Activated gamma-delta T cell treated with anti-CD3 and anti-CD28 coated beads, Interleukin-2, amount 50 U/mL, for 16 hours (primary cell): ENCODE results near the gene MGMT.

ENCODE experiments used
- DNase-seq: peaks from one replicate; pipeline ENCODE4 v3.0.0-alpha.2; 2020; ENCODE audit warnings: low read depth

Gene MGMT

GRCh38 chr10:129624526-129624925 lies 157.5 kb downstream of the MGMT start:
- no peak for DNase-seq

GRCh38 chr10:129626309-129626708 lies 159.3 kb downstream of the MGMT start:
- DNase-seq: no peak

- no peak for DNase-seq
Measured at GRCh38 chr10:129626796-129627435, 159.9 kb downstream of the MGMT start.

DNA sequence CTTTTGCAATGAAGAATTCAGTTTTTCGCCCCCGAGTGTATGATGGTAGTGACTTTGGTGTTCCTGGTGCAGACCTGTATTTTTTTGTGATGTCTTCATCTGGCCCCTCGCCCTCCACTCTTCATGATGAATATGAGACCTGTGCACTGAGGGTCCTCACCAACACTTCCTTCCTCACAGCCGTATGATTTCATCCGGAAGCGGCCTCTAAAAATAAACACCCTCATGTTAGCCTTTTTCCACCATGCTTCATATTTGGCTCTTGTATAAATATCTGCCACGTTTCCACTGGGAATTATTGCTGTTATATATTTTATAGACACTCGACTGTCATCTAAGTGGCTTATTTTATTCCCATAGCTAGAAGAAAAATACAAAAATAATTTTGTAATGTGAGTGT lies 160.4 kb downstream of the MGMT start:
- no peak for DNase-seq

DNA sequence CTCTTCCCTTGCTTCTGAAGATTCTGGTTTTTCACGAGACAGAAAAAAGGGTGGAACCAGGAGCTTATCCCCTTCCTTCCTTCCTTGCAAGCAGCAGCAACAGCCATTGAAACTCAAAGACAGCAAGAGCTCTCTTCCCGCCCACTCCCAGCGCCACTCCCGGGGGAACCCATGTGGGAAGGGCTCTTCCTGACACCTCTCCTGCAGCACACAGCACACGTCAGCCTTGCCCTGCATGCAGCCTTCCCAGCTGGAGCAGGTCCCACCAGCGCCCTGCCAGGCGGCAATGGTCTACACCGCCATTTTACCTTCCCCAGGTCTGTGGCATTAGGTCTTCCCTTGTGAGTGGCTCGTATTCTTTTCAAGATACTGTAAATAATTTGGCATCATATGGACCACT lies 161.8 kb downstream of the MGMT start:
- DNase-seq: no peak

GRCh38 chr10:129629911-129630310 lies 162.9 kb downstream of the MGMT start:
- DNase-seq: no peak

GRCh38 chr10:129631006-129631405 lies 164.0 kb downstream of the MGMT start:
- no peak for DNase-seq

DNA sequence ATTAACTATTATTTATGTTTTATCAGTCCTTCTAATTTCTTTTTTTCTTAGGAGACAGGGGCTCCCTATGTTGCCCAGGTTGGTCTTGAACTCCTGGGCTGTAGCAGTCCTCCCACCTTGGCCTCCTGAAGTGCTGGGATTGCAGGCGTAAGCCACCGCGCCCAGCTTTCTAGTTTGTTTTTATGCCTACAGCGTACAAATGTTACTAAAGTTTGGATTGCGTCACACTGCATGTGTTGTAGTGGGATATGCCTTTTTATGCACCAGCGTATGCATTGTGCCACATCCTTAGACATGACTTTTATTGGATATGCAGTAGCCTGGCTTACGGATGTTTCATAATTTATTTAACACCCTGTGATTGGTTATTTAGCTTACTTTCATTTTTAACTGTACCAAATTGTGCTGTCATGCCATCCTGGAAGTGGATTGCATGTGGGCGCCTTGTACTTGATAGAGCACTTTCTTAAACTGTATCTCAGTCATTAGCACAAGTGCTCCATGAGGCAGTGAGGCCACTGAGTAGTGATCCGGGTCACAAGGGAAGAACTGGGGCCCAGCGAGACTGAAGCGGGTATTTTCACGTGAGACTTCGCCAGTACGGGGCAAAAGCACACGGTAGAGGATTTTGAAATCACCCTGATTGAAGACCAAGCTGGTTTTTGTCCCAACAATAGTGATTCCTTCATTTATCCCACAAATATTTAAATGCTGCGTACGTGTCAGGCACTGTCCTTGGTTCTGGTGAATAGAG lies 165.0 kb downstream of the MGMT start:
- no peak for DNase-seq

- no peak for DNase-seq
Measured at GRCh38 chr10:129637010-129637409, 170.0 kb downstream of the MGMT start.

DNA sequence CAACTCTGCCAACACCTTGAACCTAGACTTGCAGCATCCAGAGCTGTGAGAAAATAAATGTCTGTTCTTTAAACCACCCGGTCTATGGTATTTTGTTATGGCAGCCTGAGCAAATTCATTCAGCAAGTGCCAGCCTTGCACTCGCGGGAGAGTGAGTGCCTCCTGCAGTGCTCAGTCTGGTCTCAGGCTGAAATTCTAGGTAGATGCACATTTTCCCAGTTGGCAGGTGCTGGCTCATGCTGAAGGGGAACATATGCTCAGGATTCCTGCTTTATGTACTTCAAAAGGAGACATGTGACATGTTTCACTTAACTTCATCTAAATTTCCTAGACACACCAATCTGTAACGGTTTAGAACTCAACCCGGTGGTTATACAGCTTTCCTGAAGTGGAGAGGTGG lies 170.8 kb downstream of the MGMT start:
- no peak for DNase-seq

DNA sequence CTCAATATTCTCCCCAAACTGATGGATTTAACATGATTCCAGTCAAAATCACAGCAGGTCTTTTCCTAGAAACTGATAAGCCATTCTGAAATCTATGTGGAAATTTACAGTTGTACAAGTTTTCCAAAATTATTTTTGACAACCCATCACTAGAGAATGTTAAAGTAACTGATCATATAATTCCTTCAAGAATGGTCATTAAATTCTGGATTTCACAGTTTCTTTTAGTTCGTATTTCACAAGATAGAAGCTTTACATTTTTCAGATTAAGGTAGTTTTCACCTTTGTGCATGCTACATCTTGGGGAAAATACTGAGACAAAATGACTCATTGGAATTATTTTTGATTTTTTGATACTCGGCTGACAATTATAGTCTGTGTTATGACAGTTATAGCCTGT lies 174.3 kb downstream of the MGMT start:
- no peak for DNase-seq

- no peak for DNase-seq
Measured at GRCh38 chr10:129641982-129642381, 174.9 kb downstream of the MGMT start.

DNA sequence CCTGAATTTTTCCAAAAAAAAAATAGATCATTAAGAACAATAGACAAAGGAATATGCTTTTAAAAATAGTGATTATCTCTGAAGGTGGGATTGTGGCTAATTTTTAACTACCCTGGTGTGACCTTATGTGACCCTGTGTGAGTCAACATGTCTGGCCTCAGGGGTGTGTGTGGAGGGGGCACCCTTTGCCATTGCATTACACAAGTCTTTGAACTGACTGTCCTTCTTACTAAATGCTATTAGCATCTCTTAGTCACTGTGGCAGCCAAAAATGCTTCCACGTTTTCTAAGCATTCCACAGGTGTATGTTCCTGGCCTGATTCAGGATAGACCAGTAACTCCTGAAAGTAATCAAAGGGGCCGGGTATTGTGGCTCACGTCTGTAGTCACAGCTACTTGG lies 175.4 kb downstream of the MGMT start:
- DNase-seq: no peak

- no peak for DNase-seq
Measured at GRCh38 chr10:129643266-129643665, 176.2 kb downstream of the MGMT start.

- no peak for DNase-seq
Measured at GRCh38 chr10:129645487-129645886, 178.4 kb downstream of the MGMT start.

DNA sequence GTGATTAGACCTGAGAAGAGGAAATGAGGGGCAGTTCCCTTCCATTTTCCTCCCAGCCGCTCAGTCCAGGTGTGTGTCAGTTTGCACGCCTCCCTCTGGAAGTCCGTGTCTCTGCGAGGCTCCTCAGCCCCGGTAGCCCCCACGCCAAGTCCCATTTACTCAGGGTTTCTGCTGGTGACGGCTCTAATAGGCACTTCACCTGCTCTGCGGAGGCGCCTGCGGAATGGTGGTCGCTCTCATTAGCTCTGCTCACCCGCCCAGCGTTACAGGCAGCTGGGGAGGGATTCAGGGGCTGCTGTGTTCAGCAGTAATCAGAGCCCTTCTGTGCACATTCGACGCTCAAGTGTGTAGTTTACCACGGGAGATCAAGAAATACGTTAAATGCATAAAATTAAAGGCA lies 179.9 kb downstream of the MGMT start:
- no peak for DNase-seq

- DNase-seq: no peak
Measured at GRCh38 chr10:129647590-129647989, 180.5 kb downstream of the MGMT start.

GRCh38 chr10:129648856-129649255 lies 181.8 kb downstream of the MGMT start:
- DNase-seq: no peak

DNA sequence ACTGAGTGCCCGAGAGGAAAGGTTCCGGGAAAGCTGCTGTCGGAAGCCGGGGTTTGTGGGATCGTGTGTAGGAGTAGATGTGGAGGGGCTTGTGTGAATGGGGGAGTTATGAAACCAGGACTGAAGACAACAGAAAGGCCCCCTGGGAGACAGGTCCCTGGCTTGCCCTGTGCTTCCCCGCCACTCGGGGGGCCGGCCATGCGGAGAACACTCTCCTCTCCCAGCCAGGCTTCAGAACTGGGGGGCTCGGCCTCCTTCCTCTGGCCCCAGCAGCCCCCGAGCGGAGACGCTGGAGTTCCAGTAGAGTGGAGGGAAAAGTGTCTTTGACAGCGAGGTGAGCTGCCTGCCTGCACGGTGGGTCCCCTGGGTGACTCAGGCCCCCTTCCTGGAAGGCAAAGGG lies 185.0 kb downstream of the MGMT start:
- no peak for DNase-seq

DNA sequence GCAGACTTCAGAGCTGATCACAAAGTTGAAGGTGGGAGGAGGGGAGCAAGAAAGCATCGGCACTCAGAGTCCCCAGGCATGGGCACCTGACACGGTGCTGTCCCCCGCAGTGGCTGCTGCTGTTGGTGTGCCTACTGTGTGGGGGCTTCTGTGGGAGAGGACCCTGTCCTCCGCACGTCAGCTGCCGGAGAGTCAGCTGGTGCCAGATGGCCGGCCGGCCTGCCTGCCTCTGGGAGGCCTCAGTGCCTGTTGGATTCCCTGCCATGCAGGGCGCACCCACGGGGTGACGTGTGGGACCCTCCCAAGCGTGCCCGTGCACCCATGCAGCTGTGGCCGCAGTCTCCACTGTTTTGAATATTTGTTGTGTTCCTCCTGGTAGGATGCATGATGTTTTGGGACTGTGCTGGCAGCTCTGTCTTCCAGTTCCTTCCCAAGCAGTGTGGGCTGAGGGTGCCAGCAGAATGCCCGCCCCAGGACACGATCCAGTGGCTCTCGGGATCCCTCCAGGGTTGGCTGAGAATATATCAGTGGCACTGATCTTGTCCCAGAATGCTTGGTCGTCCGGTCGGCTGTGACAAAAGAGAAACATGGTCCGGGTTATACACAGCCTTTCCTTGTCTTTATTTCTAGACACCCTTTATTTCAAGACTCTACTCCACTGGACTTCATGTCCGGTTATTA lies 185.6 kb downstream of the MGMT start:
- DNase-seq: no peak

DNA sequence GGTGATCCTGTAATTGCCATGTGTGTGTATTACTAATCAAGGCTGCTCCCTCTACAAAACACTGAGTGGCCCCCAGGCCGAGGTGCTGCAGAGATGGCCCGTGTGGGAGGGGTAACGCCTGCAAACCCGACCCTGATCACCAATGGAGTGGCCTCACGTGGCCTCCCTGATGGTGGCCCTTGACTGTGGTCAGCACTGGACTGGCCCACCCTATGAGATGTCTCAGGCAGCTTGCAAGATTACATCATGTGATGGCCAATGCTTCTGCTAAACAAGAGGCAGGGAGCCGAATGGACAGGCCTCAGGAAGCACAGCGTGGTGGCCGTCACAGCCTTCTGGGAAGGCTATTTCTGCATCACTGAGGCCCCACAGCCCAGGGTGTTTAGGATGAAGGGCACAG lies 186.4 kb downstream of the MGMT start:
- no peak for DNase-seq

DNA sequence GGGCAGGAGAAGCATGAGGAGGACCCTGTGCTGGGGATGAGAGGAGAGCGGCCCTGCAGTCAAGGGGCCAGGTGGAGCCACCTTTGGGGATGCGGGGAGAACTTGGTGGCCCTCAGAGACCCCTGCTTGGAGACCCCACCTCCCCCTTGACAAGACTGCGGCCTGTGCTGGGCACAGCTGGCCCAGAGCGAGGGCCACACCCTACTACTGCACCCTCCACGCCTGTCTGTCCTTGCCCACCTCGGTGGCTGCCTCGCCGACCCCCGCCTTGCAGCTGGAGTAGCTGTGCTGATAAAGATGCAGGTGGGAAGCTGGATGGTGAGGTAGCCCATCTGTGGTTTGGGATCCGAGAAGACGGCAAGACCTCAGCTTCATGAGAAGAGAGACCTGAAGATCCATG lies 186.8 kb downstream of the MGMT start:
- no peak for DNase-seq

- no peak for DNase-seq
Measured at GRCh38 chr10:129654461-129654860, 187.4 kb downstream of the MGMT start.
